GM23338 (cell line): ENCODE measurements around the gene C4BPB.

ENCODE experiments used
- CREB1 ChIP-seq: fragments of 250-450 bp; sonication (Bioruptor Pico); IDR thresholded peaks from 2 replicates; pipeline ENCODE4 v1.5.0; 2020; ENCODE audit warnings: low read depth, mild to moderate bottlenecking, moderate library complexity
- CTCF ChIP-seq, 2 experiments: fragments of 200-600 bp in 1 of 2; sonication (generic) in 1 of 2; conservative IDR thresholded peaks; 2 replicates each; pipeline versions ENCODE4 v1.5.1 to v1.6.1; 2016 to 2017; ENCODE audit warnings: antibody characterized with exemption in 2 of 2, low read depth in 2 of 2, mild to moderate bottlenecking in 2 of 2, moderate library complexity in 1 of 2
- EZH2 ChIP-seq: fragments of 200-600 bp; sonication (generic); IDR thresholded peaks from one replicate; pipeline ENCODE4 v1.8.0; 2017; ENCODE audit warnings: antibody characterized with exemption, mild to moderate bottlenecking, low read depth; ENCODE audit not compliant: unreplicated experiment
- EZH2phosphoT487 ChIP-seq: fragments of 200-600 bp; sonication (generic); IDR thresholded peaks from one replicate; pipeline ENCODE4 v1.8.1; 2018; ENCODE audit warnings: antibody characterized with exemption; ENCODE audit not compliant: unreplicated experiment
- JUNB ChIP-seq: IDR thresholded peaks from one replicate; pipeline ENCODE4 v1.6.1; 2016; ENCODE audit warnings: antibody characterized with exemption; ENCODE audit not compliant: unreplicated experiment
- POLR2AphosphoS5 ChIP-seq: IDR thresholded peaks from 2 replicates; pipeline ENCODE4 v1.6.1; 2016; ENCODE audit warnings: antibody characterized with exemption, low read depth
- REST ChIP-seq: IDR thresholded peaks from one replicate; pipeline ENCODE4 v1.6.1; 2018; ENCODE audit warnings: antibody characterized with exemption; ENCODE audit not compliant: unreplicated experiment
- ZNF331 ChIP-seq: fragments of 250-450 bp; sonication (Bioruptor Pico); IDR thresholded peaks from 2 replicates; pipeline ENCODE4 v1.5.0; 2020; ENCODE audit warnings: low read depth, mild to moderate bottlenecking, moderate library complexity

GRCh38 chr1:207129053-207129452 lies 40.4 kb downstream of the C4BPB start:
- TF ChIP-seq CTCF (conservative IDR thresholded peaks at IDR 0.05; ENCODE audit: low read depth in 2 of 2) (no peak), POLR2AphosphoS5 (no peak), REST (no peak), ZNF331 (no peak), EZH2 (no peak), EZH2phosphoT487 (no peak), JUNB (no peak), CREB1 (CRISPR knock-in tag) (no peak)
